Gastrocnemius medialis (tissue), 4 donors: ENCODE data around the gene RNF223. TPM values are rescaled to one million over a fixed set of nuclear protein-coding genes. Genes with fewer than 3 reads are reported as not detected.

Source experiments
- ATAC-seq, 2 donors: fragments of 150-250 bp; one replicate each; pipeline ENCODE4 v1.9.1; 2016
- DNase-seq, 2 donors: peaks; one replicate each; pipeline ENCODE4 v3.0.0-alpha.2; 2019
- H3K27ac ChIP-seq, 4 donors: fragments of 200-600 bp; sonication (generic); 1 replicate in 1 of 4; 2 replicates in 3 of 4; pipeline ENCODE4 v1.5.1; 2016 to 2018; ENCODE audit warnings: mild to moderate bottlenecking in 2 of 4, moderate library complexity in 1 of 4
- H3K27me3 ChIP-seq, 3 donors: fragments of 200-600 bp; sonication (generic) in 2 of 3; 1 replicate in 1 of 3; 2 replicates in 2 of 3; pipeline versions ENCODE4 v1.5.1 to v1.6.0; 2016 to 2019; ENCODE audit warnings: mild to moderate bottlenecking in 1 of 3, moderate library complexity in 1 of 3
- H3K36me3 ChIP-seq, 2 donors: fragments of 200-600 bp; sonication (generic) in 1 of 2; one replicate each; pipeline ENCODE4 v1.5.1; 2017 to 2018
- H3K4me1 ChIP-seq, 2 donors: fragments of 200-600 bp; sonication (generic) in 1 of 2; one replicate each; pipeline ENCODE4 v1.5.1; 2016 to 2017; ENCODE audit warnings: mild to moderate bottlenecking in 2 of 2
- H3K4me3 ChIP-seq, 4 donors: fragments of 200-600 bp; sonication (generic) in 3 of 4; 1 replicate in 1 of 4; 2 replicates in 3 of 4; pipeline ENCODE4 v1.5.1; 2016 to 2019; ENCODE audit warnings: mild to moderate bottlenecking in 2 of 4
- H3K9me3 ChIP-seq, 3 donors: fragments of 200-600 bp; sonication (generic) in 2 of 3; 1 replicate in 1 of 3; 2 replicates in 2 of 3; pipeline ENCODE4 v1.5.1; 2016 to 2019
- POLR2A ChIP-seq, 2 donors: fragments of 450-650 bp; IDR thresholded peaks; one replicate each; pipeline ENCODE4 v1.6.1; 2017; ENCODE audit warnings: antibody characterized with exemption in 2 of 2, mild to moderate bottlenecking in 2 of 2, moderate library complexity in 2 of 2
- in situ Hi-C, 4 donors: fragments of 200-750 bp; cut with MboI; loops; one replicate each; pipeline versions ENCODE4 v1.15.0 to v1.8.0; 2017; ENCODE audit warnings: low sequenced_read_pairs in 4 of 4
- intact Hi-C: fragments of 100-400 bp; cut with DNase I; formaldehyde crosslinking; loops from one replicate; pipeline ENCODE4 v1.15.1; 2023; ENCODE audit warnings: low total_unique reads
- total RNA-seq, 4 donors: library from RNA; depleted of rRNA; stranded (reverse); fragments of >200 nt; gene quantifications; one replicate each; pipeline versions ENCODE4 v1.1.0 to v1.2.3, GENCODE V29; 2016
- TF ChIP-seq, protein P1 (sequence below), 5 experiments: fragments of 450-650 bp in 3 of 5; fragments of 200-600 bp in 2 of 5; sonication (generic) in 2 of 5; IDR thresholded peaks in 4 of 5; conservative IDR thresholded peaks in 1 of 5; 1 replicate in 4 of 5; 2 replicates in 1 of 5; pipeline ENCODE4 v1.5.1; 2016 to 2019; ENCODE audit warnings: antibody characterized with exemption in 5 of 5, mild to moderate bottlenecking in 3 of 5, moderate library complexity in 3 of 5

RNF223 gene
- total RNA-seq, 4 donors from 2014 or later: not detected

DNA sequence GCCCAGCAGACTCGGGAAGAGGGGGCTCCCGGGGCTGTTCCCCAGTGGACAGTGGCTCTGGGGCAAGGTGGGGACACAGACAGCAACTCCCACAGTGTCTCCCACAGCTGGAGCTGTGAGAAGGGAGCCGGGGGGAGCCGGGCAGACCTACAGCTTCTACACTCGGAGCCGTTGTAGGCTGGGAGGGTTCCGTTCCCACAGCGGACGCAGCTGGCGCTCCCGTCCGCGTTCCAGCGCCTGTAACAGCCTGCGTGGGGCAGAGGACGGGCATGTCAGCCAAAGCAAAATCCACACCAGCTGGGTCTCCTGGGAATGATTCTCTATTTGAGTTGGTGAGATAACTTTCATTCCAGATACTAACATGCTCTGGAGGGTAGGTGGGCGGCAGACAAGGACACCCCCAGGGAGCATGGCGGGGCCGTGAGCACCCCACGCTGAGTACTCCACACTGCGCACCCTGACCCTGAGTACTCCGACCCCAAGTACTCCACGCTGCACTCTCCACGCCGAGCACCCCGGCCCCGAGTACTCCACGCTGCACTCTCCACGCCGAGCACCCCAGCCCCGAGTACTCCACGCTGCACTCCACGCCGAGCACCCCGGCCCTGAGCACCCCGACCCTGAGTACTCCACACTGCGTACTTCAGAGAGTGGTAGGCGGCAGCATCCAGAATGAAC lies 13.4 kb upstream of the RNF223 start:
- in situ Hi-C loops (no loop called here), intact Hi-C loops (no loop called here)
- DNase-seq (no peak), ATAC-seq (no peak)
- no peak for TF ChIP-seq POLR2A (IDR thresholded peaks at IDR 0.05)
- TF ChIP-seq, protein P1, sequence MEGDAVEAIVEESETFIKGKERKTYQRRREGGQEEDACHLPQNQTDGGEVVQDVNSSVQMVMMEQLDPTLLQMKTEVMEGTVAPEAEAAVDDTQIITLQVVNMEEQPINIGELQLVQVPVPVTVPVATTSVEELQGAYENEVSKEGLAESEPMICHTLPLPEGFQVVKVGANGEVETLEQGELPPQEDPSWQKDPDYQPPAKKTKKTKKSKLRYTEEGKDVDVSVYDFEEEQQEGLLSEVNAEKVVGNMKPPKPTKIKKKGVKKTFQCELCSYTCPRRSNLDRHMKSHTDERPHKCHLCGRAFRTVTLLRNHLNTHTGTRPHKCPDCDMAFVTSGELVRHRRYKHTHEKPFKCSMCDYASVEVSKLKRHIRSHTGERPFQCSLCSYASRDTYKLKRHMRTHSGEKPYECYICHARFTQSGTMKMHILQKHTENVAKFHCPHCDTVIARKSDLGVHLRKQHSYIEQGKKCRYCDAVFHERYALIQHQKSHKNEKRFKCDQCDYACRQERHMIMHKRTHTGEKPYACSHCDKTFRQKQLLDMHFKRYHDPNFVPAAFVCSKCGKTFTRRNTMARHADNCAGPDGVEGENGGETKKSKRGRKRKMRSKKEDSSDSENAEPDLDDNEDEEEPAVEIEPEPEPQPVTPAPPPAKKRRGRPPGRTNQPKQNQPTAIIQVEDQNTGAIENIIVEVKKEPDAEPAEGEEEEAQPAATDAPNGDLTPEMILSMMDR (IDR thresholded peaks at IDR 0.05 in 4 of 5, conservative IDR thresholded peaks at IDR 0.05 in 1 of 5): no peak
- Histone ChIP-seq H3K36me3 (no peaks in the 10 kb centered on the region), H3K4me3 (no peak overlapping the region), H3K4me1 (no peaks in the 10 kb centered on the region), H3K27ac (no peak overlapping the region), H3K9me3 (no peaks in the 10 kb centered on the region), H3K27me3 (no peaks in the 10 kb centered on the region)

DNA sequence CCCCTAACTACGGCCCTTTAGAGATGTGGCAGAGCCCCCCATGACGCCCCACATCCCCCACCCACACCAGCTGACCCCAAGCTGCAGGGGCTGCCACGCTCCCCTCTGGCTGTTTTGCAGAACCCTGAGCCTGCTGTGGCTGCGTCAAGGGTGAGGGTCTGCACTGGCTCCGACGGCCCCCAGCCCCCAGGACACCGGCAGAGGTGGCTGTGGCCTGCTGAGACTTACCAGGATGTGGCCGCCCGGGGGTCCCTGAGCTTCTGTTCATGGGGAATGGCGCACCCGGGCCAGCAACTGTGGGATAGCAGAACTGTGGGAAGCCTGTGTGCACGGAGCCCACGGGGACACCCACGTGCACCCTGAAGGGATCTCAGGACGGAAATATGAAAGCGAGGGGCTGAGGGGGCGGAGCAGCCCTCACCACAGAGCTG lies 12.8 kb upstream of the RNF223 start:
- Histone ChIP-seq H3K27ac (no peak overlapping the region), H3K9me3 (no peaks in the 10 kb centered on the region), H3K4me3 (no peak overlapping the region), H3K27me3 (no peaks in the 10 kb centered on the region), H3K36me3 (no peaks in the 10 kb centered on the region), H3K4me1 (no peaks in the 10 kb centered on the region)
- ATAC-seq: no peak
- TF ChIP-seq POLR2A (IDR thresholded peaks at IDR 0.05): no peak
- TF ChIP-seq, protein P1 (IDR thresholded peaks at IDR 0.05 in 4 of 5, conservative IDR thresholded peaks at IDR 0.05 in 1 of 5): no peak
- no peak for DNase-seq
- in situ Hi-C loops (no loop called here), intact Hi-C loops (no loop called here)

DNA sequence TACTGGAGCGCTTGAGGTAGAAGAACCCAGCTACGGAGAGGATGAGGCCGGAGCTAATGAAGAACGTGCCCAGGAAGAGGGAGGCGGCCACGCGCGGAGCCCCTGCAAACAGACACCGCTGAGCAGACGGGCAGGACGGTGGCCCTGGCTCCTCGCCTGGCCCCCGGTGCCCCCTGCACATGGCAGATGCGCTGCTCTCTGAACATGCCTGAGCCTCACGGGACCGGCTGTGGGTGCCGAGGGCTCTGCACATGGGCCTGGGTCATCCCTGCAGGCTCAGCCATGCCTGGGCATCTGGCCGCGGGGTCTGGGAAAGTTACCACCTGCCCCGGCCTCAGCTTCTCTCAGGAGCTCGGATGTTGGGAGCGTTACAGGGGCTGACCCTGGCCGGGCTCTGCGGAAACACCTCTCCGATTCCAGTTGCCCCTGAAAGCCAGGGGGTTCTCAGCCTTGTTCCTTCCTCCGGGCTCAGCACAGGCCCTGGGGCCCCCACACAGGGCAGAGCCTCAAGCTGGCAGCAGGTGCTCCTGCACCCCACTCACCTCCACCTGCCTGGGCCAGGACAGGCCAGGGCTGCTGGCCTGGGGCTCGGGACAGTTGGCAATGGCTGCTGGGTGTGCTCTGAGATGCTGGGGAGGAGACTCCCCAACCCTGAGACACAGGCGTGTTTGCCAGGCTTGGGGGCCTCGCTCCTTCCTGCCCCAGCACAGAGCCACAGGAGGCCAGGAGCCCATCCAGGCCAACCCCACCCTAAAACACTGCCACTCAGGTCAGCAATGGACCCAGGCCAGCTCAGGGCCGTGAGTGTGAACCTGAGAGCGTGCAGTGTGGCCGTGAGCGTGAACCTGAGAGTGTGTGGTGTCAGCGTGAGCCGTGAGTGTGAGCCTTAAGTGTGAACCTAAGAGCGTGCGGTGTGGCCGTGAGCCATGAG lies 12.1 kb upstream of the RNF223 start:
- no peaks in the 10 kb centered on the region for H3K36me3 ChIP-seq
- no peak overlapping the region for H3K27ac ChIP-seq
- H3K9me3 ChIP-seq: no peaks in the 10 kb centered on the region
- ATAC-seq (no peak), DNase-seq (peak; percentile 1 to 6)
- no peak overlapping the region for H3K4me3 ChIP-seq
- no peaks in the 10 kb centered on the region for H3K27me3 ChIP-seq
- no peak for TF ChIP-seq POLR2A (IDR thresholded peaks at IDR 0.05)
- TF ChIP-seq, protein P1 (IDR thresholded peaks at IDR 0.05 in 4 of 5, conservative IDR thresholded peaks at IDR 0.05 in 1 of 5): no peak
- no peaks in the 10 kb centered on the region for H3K4me1 ChIP-seq
- intact Hi-C loops: no loop called here
- in situ Hi-C loops: no loop called here

DNA sequence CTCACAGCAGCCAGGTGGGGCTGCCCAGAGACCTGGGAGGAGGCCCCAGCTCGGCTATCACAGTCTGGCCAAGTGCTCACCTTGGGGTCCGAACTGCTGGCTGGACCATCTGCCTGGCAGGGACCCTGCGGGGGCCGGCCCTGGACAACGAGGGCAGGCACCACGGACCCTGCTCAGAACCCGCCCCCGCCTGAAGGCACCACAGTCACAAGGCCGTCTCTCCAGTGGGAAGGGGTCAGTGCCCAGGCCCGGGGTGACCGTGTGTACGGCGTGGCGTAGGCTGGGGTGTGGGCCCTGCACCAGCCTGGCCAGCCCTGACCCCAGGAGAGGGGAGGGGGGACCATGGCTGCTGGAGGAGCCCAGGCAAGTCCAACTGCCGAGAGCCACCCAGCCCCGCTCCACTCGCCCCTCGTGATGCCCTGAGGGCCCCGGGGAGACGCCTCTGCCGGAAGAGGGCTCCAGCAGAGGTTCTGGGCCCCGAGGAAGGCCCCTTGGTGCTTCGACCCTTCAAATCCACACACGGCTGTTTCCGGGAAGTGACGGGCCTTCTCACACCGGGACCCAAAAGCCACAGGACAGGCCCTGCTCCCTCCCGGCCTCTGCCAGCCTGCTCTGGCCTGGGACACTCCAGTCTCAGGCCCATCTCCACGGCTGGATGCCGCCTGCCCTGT lies 11.2 kb upstream of the RNF223 start:
- Histone ChIP-seq H3K27ac (no peak overlapping the region), H3K27me3 (no peaks in the 10 kb centered on the region), H3K36me3 (no peaks in the 10 kb centered on the region), H3K4me1 (peaks cover 0 to 1% of the 10 kb centered on the region in 2 donors), H3K9me3 (no peaks in the 10 kb centered on the region), H3K4me3 (no peak overlapping the region)
- intact Hi-C loops: no loop called here
- ATAC-seq (no peak), DNase-seq (peak in 1 of 2 donors; percentile 1)
- TF ChIP-seq, protein P1 (IDR thresholded peaks at IDR 0.05 in 4 of 5, conservative IDR thresholded peaks at IDR 0.05 in 1 of 5): no peak
- in situ Hi-C loops: no loop called here
